Measurements from ENCODE around the gene OR51E2.

Gene OR51E2

GRCh38 chr11:4644233-4644632, 53.4 kb downstream of the OR51E2 start:
- TF ChIP-seq ZFX (IDR thresholded peaks at IDR 0.05; ENCODE audit: borderline replicate concordance) (no peak), CTCF (IDR thresholded peaks at IDR 0.05) (no peak)

GRCh38 chr11:4643682-4644081, 54.0 kb downstream of the OR51E2 start, which contains the start of gene OR51E1:
Gene OR51E1, plus strand, starts transcription at chr11:4643982. Its CDS starts 8,545 bp downstream, at chr11:4652527.
- no peak for TF ChIP-seq ZFX (IDR thresholded peaks at IDR 0.05; ENCODE audit: borderline replicate concordance)
- no peak for TF ChIP-seq CTCF (IDR thresholded peaks at IDR 0.05)
- H3K27ac ChIP-seq: no peak within 1 kb of the TSS

More at GRCh38 chr11:4644233-4644632, 53.4 kb downstream of the OR51E2 start:
- H3K27ac ChIP-seq: no peak overlapping the region

- no peak overlapping the region for H3K27ac ChIP-seq
- TF ChIP-seq CTCF (IDR thresholded peaks at IDR 0.05) (no peak), ZFX (IDR thresholded peaks at IDR 0.05; ENCODE audit: borderline replicate concordance) (no peak)
Observed at GRCh38 chr11:4643076-4643475, 54.6 kb downstream of the OR51E2 start.

GRCh38 chr11:4642043-4642442, 55.6 kb downstream of the OR51E2 start:
- no peak overlapping the region for H3K27ac ChIP-seq
- TF ChIP-seq ZFX (IDR thresholded peaks at IDR 0.05; ENCODE audit: borderline replicate concordance): no peak
- no peak for TF ChIP-seq CTCF (IDR thresholded peaks at IDR 0.05)

GRCh38 chr11:4641501-4641900, 56.2 kb downstream of the OR51E2 start:
- TF ChIP-seq ZFX (IDR thresholded peaks at IDR 0.05; ENCODE audit: borderline replicate concordance) (no peak), CTCF (IDR thresholded peaks at IDR 0.05) (no peak)
- no peak overlapping the region for H3K27ac ChIP-seq

- H3K27ac ChIP-seq: no peak overlapping the region
Observed at GRCh38 chr11:4639931-4640330, 57.7 kb downstream of the OR51E2 start.

GRCh38 chr11:4637662-4638047, 60.0 kb downstream of the OR51E2 start:
- TF ChIP-seq CTCF (IDR thresholded peaks at IDR 0.05) (no peak), ZFX (IDR thresholded peaks at IDR 0.05; ENCODE audit: borderline replicate concordance) (no peak)
- no peak overlapping the region for H3K27ac ChIP-seq

More at GRCh38 chr11:4639931-4640330, 57.7 kb downstream of the OR51E2 start:
- TF ChIP-seq ZFX (IDR thresholded peaks at IDR 0.05; ENCODE audit: borderline replicate concordance): no peak
- TF ChIP-seq CTCF (IDR thresholded peaks at IDR 0.05): no peak

Measured in 22Rv1 (cell line).